GM12875 (cell line): Measurements from ENCODE around the gene TEDC1.

Experiments used
- H3K4me3 ChIP-seq: one replicate; pipeline ENCODE4 v1.5.1; 2011; ENCODE audit warnings: low read depth, low read length, control low read depth
- TF ChIP-seq, protein P1 (sequence below): IDR thresholded peaks from 2 replicates; pipeline ENCODE4 v1.5.1; 2011; ENCODE audit warnings: low read depth, mild to moderate bottlenecking, control low read depth, inconsistent platforms, low read length, moderate library complexity, borderline replicate concordance; ENCODE audit not compliant: insufficient read depth

The TEDC1 gene

DNA sequence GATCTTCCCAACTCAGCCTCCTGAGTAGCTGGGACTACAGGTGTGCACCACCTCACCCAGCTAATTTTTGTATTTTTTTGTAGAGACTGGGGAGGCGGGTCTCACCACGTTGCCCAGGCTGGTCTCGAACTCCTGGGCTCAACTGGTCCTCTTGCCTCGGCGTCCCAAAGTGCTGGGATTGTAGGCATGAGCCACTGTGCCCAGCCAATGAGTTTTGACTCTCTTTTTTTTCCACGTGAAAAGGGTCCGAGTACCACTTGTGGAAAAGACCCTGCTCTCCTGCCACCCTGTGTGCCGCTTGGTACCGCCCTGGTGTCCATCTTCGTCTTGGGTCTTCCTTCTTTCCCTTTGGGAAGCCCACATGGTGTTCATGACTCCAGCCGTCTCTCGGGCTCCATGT lies 17.6 kb downstream of the TEDC1 start:
- H3K4me3 ChIP-seq, result no peak overlapping the region
- TF ChIP-seq, protein P1, sequence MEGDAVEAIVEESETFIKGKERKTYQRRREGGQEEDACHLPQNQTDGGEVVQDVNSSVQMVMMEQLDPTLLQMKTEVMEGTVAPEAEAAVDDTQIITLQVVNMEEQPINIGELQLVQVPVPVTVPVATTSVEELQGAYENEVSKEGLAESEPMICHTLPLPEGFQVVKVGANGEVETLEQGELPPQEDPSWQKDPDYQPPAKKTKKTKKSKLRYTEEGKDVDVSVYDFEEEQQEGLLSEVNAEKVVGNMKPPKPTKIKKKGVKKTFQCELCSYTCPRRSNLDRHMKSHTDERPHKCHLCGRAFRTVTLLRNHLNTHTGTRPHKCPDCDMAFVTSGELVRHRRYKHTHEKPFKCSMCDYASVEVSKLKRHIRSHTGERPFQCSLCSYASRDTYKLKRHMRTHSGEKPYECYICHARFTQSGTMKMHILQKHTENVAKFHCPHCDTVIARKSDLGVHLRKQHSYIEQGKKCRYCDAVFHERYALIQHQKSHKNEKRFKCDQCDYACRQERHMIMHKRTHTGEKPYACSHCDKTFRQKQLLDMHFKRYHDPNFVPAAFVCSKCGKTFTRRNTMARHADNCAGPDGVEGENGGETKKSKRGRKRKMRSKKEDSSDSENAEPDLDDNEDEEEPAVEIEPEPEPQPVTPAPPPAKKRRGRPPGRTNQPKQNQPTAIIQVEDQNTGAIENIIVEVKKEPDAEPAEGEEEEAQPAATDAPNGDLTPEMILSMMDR, result no peak

DNA sequence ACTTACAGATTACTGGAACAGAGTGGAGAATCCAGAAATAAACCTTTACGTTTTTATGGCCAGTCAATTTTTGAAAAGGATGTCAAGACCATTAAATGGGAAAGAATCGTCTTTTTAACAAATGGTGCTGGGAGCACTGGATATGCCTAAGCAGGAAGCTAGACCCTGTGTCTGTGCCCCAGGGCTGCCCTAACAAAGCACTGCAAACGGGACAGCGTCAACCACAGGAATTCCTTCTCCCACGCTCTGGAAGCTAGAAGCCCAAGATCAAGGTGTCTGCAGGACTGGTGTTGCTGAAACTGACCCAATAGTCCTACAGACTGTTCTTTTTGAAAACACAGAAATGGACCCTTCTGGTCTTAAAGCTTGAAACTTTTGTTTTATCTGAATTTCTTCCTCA lies 26.1 kb downstream of the TEDC1 start:
- H3K4me3 ChIP-seq, result no peak overlapping the region
- TF ChIP-seq, protein P1, result no peak

DNA sequence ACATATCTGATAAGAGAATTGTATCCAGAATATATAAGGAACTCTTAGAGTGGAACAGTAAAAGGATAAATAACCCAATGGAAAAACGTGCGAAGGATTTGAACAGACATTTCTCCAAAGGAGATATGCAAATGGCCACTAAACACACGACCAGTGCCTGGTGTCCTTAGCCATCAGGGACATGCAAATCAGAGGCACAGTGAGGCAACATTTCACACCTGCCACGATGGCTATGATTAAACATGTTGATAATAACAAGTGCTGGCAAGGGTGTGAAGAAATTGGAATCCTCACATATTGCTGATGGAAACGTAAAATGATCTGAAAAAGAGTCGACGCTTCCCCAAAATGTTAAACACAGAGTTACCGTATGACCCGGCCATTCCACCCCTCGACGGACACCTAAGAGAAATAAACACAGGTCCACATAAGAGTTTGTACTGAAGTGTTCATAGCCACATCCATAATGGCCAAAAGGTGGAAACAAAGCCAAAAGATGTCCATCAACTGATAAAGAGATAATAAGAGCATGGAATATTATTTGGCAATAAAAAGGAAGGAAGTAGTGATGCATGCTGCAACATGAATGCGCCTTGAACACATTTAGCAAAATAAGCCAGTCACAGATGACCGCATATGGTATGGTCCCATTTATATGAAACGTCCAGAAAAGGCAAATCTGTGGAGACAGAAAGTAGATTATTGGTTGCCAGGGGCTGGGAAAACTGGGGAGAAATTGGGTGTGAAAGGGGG lies 29.1 kb downstream of the TEDC1 start:
- TF ChIP-seq, protein P1, result no peak
- H3K4me3 ChIP-seq, result no peak overlapping the region

DNA sequence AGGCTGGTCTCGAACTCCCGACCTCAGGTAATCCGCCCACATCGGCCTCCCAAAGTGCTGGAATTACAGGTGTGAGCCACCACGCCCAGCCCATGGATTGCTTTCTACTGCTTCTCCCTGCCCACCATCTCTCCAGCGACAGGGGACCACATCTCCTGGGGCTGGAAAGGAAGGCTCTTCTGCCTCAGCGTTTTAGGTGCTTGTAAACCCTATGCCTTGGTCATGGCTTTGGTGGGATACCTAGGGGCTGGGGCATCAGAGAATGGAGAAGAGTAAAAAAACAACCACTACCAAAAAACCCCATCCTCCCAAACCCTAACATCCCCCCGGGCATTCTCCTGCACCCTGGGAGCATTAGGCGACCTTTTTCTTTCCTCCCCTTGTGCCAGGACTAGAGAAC lies 34.3 kb downstream of the TEDC1 start:
- no peak overlapping the region for H3K4me3 ChIP-seq
- TF ChIP-seq, protein P1, result no peak

DNA sequence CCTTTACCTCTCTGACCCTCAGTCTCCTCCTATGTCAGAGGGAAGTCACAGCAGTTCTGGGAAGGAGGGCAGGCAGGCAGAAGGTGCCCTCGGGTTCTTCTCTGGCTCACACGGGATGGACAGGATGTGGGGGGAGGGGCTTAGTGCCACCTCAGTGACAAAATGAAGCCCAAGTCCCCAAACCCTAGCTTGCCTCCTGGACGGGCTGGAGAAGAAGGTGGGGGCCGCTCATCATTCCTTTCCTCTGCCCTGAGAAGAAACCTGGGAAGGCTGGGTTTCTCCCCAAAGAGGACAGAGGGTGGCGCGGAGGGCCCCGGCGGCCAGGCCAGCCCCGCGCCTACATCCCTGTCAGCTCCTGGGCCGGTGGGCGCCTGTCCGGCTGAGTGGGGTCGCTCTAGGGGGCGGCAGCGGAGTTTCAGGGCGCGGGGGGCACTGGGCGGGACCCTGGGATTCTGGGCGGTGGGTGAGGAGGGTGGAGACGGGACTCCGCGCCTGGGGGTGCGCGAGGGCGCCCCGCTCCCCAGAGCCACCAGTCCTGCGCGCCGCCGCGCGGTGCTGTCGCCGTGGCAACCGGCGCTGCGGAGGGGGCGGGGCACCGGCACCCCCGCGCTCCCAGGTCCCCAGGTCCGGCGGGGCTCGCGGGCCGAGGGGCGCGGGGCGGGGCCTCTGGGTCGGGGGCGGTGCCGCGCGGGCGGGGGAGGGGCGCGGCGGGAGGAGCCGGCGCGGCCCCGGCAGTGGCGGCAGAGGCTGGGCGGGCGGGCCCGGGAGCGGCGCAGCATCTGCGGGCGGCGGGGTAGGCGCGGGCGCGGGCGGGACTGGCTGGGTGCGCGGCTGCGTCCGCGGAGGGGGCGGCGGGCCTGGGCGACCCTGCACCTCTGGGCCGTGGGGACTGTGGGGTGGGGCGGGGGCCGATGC lies 35.1 kb downstream of the TEDC1 start, which contains the start of gene TMEM121:
Gene TMEM121 (plus strand): TSS at position 723 of the 915 bp plus-strand sequence. CDS start 2,252 bp downstream, outside the sequence.
- TF ChIP-seq, protein P1, result no peak
- H3K4me3 ChIP-seq, result no peak within 1 kb of the TSS

DNA sequence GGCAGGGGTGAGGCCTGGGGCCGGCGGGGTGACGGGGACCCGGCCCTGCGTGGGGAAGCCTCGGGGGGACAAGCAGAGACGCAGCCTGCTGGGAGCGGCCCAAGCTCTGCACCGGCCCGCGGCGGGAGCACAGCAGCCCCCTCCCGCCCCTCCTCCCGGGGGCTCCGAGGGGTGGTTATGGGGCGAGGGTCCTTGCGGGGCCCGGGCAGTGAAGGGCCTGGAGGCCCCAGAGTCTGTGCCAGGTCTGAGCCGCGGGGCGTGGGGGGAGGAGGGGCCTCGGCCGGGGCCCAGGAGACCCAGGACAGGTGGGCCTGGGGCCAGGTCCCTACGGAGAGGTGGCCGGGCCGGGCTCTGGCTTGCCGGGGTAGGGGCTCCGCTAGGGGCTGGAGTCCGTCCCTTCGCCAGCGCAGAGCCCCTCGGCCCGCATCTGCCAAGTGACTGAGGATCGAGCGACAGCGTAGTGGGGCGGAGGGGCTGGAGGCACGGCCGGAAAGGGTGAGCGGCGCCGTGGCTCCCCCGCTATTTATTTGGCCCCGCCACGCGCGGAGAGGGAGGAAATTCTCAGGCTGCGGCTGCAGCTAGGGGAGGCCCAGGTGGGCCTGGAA lies 35.8 kb downstream of the TEDC1 start:
- no peak overlapping the region for H3K4me3 ChIP-seq
- TF ChIP-seq, protein P1, result no peak
